IPS-20b (cell line): Measurements from ENCODE around the gene SLC44A5.
"Not testable (repeated sequence)": the region's sequence is repeated elsewhere in the genome, so short reads cannot be mapped to it uniquely, and the experiment has no call there.

Experiments used
- H3K27ac ChIP-seq: one replicate; pipeline ENCODE4 v1.5.1; 2013; ENCODE audit warnings: low read length
- H3K27me3 ChIP-seq: 2 replicates; pipeline ENCODE4 v1.6.1; 2013; ENCODE audit warnings: mild to moderate bottlenecking, low read length, inconsistent platforms; ENCODE audit not compliant: insufficient read depth
- H3K36me3 ChIP-seq: 2 replicates; pipeline ENCODE4 v1.6.1; 2013; ENCODE audit warnings: low read depth, mild to moderate bottlenecking, inconsistent platforms, low read length, moderate library complexity; ENCODE audit not compliant: insufficient read depth
- H3K4me1 ChIP-seq: 2 replicates; pipeline ENCODE4 v1.6.1; 2013; ENCODE audit warnings: mild to moderate bottlenecking, control low read depth, inconsistent platforms, low read length, moderate library complexity; ENCODE audit not compliant: insufficient read depth
- H3K4me3 ChIP-seq: 2 replicates; pipeline ENCODE4 v1.5.1; 2013; ENCODE audit warnings: mild to moderate bottlenecking, low read length, inconsistent platforms
- H3K9ac ChIP-seq: 2 replicates; pipeline ENCODE4 v1.6.1; 2013; ENCODE audit warnings: low read depth, mild to moderate bottlenecking, inconsistent platforms, low read length, moderate library complexity
- H3K9me3 ChIP-seq: 2 replicates; pipeline ENCODE4 v1.6.1; 2013; ENCODE audit warnings: mild to moderate bottlenecking, low read depth, low read length, inconsistent platforms; ENCODE audit not compliant: insufficient read depth

SLC44A5 gene

GRCh38 chr1:75396260-75396659 is 214.7 kb downstream of the SLC44A5 start:
- H3K4me1 ChIP-seq = no peaks in the 10 kb centered on the region
- H3K4me3 ChIP-seq = no peak overlapping the region
- no peak overlapping the region for H3K9ac ChIP-seq
- H3K27ac ChIP-seq = no peak overlapping the region
- H3K9me3 ChIP-seq = peaks cover 17% of the 10 kb centered on the region
- H3K36me3 ChIP-seq = no peaks in the 10 kb centered on the region
- H3K27me3 ChIP-seq = no peaks in the 10 kb centered on the region

- H3K27me3 ChIP-seq = no peaks in the 10 kb centered on the region
- no peaks in the 10 kb centered on the region for H3K4me1 ChIP-seq
- no peak overlapping the region for H3K9ac ChIP-seq
- no peak overlapping the region for H3K27ac ChIP-seq
- peaks cover 33% of the 10 kb centered on the region for H3K9me3 ChIP-seq
- no peaks in the 10 kb centered on the region for H3K36me3 ChIP-seq
- no peak overlapping the region for H3K4me3 ChIP-seq
Observed at GRCh38 chr1:75394386-75395139, 216.4 kb downstream of the SLC44A5 start.

- no peak overlapping the region for H3K9ac ChIP-seq
- no peaks in the 10 kb centered on the region for H3K36me3 ChIP-seq
- no peaks in the 10 kb centered on the region for H3K27me3 ChIP-seq
- H3K4me3 ChIP-seq = no peak overlapping the region
- H3K4me1 ChIP-seq = no peaks in the 10 kb centered on the region
- no peak overlapping the region for H3K27ac ChIP-seq
- peaks cover 41% of the 10 kb centered on the region for H3K9me3 ChIP-seq
Observed at GRCh38 chr1:75392278-75392677, 218.6 kb downstream of the SLC44A5 start.

GRCh38 chr1:75375476-75376447 is 235.2 kb downstream of the SLC44A5 start:
- Histone ChIP-seq H3K4me3 (peak overlapping the region; percentile 68), H3K9ac (peak overlapping the region; percentile 63; the same call in 1 of the 2 replicates)
- not testable (repeated sequence) for H3K4me1 ChIP-seq, H3K9me3 ChIP-seq, H3K27me3 ChIP-seq, H3K27ac ChIP-seq, H3K36me3 ChIP-seq

- Histone ChIP-seq H3K9me3 (no peaks in the 10 kb centered on the region; the same call in 1 of the 2 replicates), H3K27ac (no peak overlapping the region), H3K9ac (no peak overlapping the region), H3K4me1 (peaks cover 5% of the 10 kb centered on the region), H3K4me3 (no peak overlapping the region), H3K27me3 (no peaks in the 10 kb centered on the region), H3K36me3 (no peaks in the 10 kb centered on the region)
Observed at GRCh38 chr1:75373542-75374159, 237.3 kb downstream of the SLC44A5 start.

- Histone ChIP-seq H3K4me3 (no peak overlapping the region), H3K27me3 (no peaks in the 10 kb centered on the region), H3K27ac (no peak overlapping the region), H3K9ac (no peak overlapping the region), H3K9me3 (no peaks in the 10 kb centered on the region), H3K36me3 (no peaks in the 10 kb centered on the region), H3K4me1 (no peaks in the 10 kb centered on the region; the same call in 1 of the 2 replicates)
Observed at GRCh38 chr1:75366595-75366994, 244.3 kb downstream of the SLC44A5 start.

GRCh38 chr1:75361260-75361659 is 249.7 kb downstream of the SLC44A5 start:
- no peak overlapping the region for H3K9ac ChIP-seq
- no peaks in the 10 kb centered on the region for H3K27me3 ChIP-seq
- no peak overlapping the region for H3K4me3 ChIP-seq
- H3K36me3 ChIP-seq = no peaks in the 10 kb centered on the region
- no peak overlapping the region for H3K27ac ChIP-seq
- H3K4me1 ChIP-seq = no peaks in the 10 kb centered on the region
- H3K9me3 ChIP-seq = no peaks in the 10 kb centered on the region

GRCh38 chr1:75354267-75354666 is 256.6 kb downstream of the SLC44A5 start:
- not testable (repeated sequence) for H3K27me3 ChIP-seq, H3K4me1 ChIP-seq, H3K36me3 ChIP-seq, H3K27ac ChIP-seq, H3K4me3 ChIP-seq, H3K9ac ChIP-seq, H3K9me3 ChIP-seq

GRCh38 chr1:75353051-75353450 is 257.9 kb downstream of the SLC44A5 start:
- Histone ChIP-seq H3K9me3 (no peaks in the 10 kb centered on the region), H3K4me1 (no peaks in the 10 kb centered on the region), H3K27ac (no peak overlapping the region), H3K36me3 (no peaks in the 10 kb centered on the region), H3K4me3 (no peak overlapping the region), H3K27me3 (no peaks in the 10 kb centered on the region), H3K9ac (no peak overlapping the region)

- H3K27me3 ChIP-seq = no peaks in the 10 kb centered on the region
- no peaks in the 10 kb centered on the region for H3K9me3 ChIP-seq
- no peak overlapping the region for H3K4me3 ChIP-seq
- no peaks in the 10 kb centered on the region for H3K36me3 ChIP-seq
- no peak overlapping the region for H3K9ac ChIP-seq
- H3K27ac ChIP-seq = no peak overlapping the region
- H3K4me1 ChIP-seq = peaks cover 9% of the 10 kb centered on the region; the same call in 1 of the 2 replicates
Observed at GRCh38 chr1:75345538-75346292, 265.2 kb downstream of the SLC44A5 start.

GRCh38 chr1:75342786-75343185 is 268.1 kb downstream of the SLC44A5 start:
- Histone ChIP-seq H3K9me3 (no peaks in the 10 kb centered on the region), H3K4me1 (peaks cover 13% of the 10 kb centered on the region; the same call in 1 of the 2 replicates), H3K36me3 (no peaks in the 10 kb centered on the region), H3K27ac (no peak overlapping the region), H3K27me3 (no peaks in the 10 kb centered on the region), H3K4me3 (peak overlapping the region; percentile 36; the same call in 1 of the 2 replicates), H3K9ac (no peak overlapping the region)
